Mucosa of stomach (tissue), 1 donor: ENCODE measurements around the gene ILF3.
A peak's percentile ranks its signal among the peaks of the same experiment; 100 is the strongest.

ENCODE experiments used
- H3K27me3 ChIP-seq: one replicate; pipeline ENCODE4 v1.7.0; 2013; ENCODE audit warnings: mild to moderate bottlenecking, low read length; ENCODE audit not compliant: control insufficient read depth, insufficient read depth
- H3K36me3 ChIP-seq: one replicate; pipeline ENCODE4 v1.7.0; 2013; ENCODE audit warnings: low read length; ENCODE audit not compliant: control insufficient read depth, insufficient read depth
- H3K4me1 ChIP-seq: one replicate; pipeline ENCODE4 v1.7.0; 2013; ENCODE audit warnings: mild to moderate bottlenecking, low read length; ENCODE audit not compliant: control insufficient read depth, insufficient read depth
- H3K4me3 ChIP-seq: one replicate; pipeline ENCODE4 v1.7.0; 2013; ENCODE audit warnings: low read length
- H3K9ac ChIP-seq: one replicate; pipeline ENCODE4 v1.7.0; 2013; ENCODE audit warnings: mild to moderate bottlenecking, low read length, moderate library complexity
- H3K9me3 ChIP-seq: one replicate; pipeline ENCODE4 v1.7.0; 2013; ENCODE audit warnings: mild to moderate bottlenecking, low read length, moderate library complexity; ENCODE audit not compliant: control insufficient read depth
- donor health status: Pancreatic carcinoma.

The ILF3 gene

DNA sequence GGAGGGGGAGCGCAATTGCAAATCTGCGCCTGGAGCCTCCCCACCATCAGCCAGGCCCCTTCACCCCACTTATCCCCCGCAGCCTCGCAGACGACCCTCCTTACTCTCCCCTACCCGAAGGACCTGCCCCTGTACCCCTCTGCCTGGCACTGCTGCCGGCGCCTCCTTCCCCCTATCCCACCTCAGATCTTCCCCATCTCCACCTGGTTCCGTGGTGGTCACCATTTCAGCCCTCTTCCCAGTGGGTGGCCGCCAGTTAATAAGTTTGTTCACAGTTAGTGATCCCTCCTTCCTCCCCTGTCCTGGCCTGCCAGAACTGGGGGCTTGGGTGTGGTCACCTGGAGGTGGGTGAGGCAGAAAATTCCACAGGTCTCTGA is 28.4 kb upstream of the ILF3 start:
- H3K9me3 ChIP-seq, result no peaks in the 10 kb centered on the region
- H3K4me1 ChIP-seq, result peaks cover 28% of the 10 kb centered on the region
- H3K27me3 ChIP-seq, result no peaks in the 10 kb centered on the region
- H3K9ac ChIP-seq, result peak overlapping the region; percentile 94
- peak overlapping the region; percentile 42 for H3K4me3 ChIP-seq
- no peaks in the 10 kb centered on the region for H3K36me3 ChIP-seq

DNA sequence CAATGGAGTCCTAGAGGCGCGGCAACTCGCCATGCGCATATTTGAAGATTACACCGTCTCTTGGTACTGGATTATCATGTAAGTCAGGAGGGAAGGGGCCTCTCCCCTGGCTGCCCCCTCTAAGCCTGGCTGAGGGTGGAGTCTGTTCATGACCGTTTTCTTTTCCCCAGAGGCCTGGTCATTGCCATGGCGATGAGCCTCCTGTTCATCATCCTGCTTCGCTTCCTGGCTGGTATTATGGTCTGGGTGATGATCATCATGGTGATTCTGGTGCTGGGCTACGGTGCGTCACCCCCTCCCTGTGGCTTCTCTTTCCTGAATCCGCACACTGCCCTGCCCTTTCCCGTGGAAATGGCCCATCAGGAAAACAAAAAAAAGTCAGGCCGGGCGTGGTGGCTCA is 22.3 kb upstream of the ILF3 start:
- Histone ChIP-seq H3K27me3 (no peaks in the 10 kb centered on the region), H3K36me3 (peaks cover 13% of the 10 kb centered on the region), H3K9ac (no peak overlapping the region), H3K4me1 (peaks cover 7% of the 10 kb centered on the region), H3K9me3 (no peaks in the 10 kb centered on the region), H3K4me3 (no peak overlapping the region)

DNA sequence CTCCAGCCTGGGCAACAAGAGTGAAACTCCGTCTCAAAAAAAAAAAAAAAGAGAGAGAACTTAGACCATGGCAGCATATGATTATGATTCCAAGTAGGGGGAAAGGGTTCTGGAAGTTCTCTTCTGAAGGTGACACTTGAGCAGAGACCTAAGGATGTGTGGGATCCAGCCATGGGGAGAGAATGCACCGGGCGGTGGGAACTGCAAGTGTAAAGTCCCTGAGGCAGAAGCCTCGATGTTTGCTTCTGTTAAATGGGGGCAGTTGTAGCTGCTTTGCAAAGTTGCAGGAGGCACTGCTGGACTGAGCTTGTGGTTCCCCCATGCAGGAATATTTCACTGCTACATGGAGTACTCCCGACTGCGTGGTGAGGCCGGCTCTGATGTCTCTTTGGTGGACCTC is 19.7 kb upstream of the ILF3 start:
- Histone ChIP-seq H3K4me1 (peaks cover 14% of the 10 kb centered on the region), H3K9ac (no peak overlapping the region), H3K4me3 (no peak overlapping the region), H3K36me3 (peaks cover 20% of the 10 kb centered on the region), H3K27me3 (no peaks in the 10 kb centered on the region), H3K9me3 (no peaks in the 10 kb centered on the region)

DNA sequence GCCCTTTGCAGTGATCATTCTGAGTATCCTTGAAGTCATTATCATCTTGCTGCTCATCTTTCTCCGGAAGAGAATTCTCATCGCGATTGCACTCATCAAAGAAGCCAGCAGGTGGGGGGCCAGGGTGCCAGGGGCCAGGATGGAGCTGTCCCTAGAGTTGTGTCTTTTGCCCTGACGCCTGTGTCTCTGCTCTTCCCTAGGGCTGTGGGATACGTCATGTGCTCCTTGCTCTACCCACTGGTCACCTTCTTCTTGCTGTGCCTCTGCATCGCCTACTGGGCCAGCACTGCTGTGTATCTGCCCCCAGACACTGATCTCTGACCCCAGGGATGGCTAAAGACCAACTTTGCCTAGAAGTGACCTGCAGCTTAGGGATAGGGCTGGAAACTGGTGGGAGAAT is 19.2 kb upstream of the ILF3 start:
- Histone ChIP-seq H3K36me3 (peaks cover 20% of the 10 kb centered on the region), H3K9me3 (no peaks in the 10 kb centered on the region), H3K9ac (no peak overlapping the region), H3K27me3 (no peaks in the 10 kb centered on the region), H3K4me1 (peaks cover 16% of the 10 kb centered on the region), H3K4me3 (no peak overlapping the region)

DNA sequence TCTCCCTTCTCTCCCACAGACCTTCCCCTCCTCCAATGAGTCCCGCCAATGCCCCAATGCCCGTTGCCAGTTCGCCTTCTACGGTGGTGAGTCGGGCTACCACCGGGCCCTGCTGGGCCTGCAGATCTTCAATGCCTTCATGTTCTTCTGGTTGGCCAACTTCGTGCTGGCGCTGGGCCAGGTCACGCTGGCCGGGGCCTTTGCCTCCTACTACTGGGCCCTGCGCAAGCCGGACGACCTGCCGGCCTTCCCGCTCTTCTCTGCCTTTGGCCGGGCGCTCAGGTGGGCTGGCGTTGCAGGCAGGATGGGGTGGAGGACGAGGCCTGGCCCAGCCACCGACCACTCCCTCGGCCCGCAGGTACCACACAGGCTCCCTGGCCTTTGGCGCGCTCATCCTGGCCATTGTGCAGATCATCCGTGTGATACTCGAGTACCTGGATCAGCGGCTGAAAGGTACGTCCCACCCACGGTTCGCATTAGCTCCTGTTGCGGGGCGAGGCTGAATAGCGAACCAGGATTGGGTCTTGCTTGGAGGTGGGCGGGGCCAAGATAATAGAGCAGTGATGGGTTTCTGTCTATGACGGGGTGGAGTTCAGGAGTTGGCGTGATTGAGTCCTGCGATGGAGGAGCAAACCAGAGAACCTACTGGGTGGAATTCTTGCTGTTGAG is 17.7 kb upstream of the ILF3 start:
- Histone ChIP-seq H3K4me3 (no peak overlapping the region), H3K36me3 (peaks cover 20% of the 10 kb centered on the region), H3K4me1 (peaks cover 16% of the 10 kb centered on the region), H3K9ac (no peak overlapping the region), H3K9me3 (no peaks in the 10 kb centered on the region), H3K27me3 (no peaks in the 10 kb centered on the region)

DNA sequence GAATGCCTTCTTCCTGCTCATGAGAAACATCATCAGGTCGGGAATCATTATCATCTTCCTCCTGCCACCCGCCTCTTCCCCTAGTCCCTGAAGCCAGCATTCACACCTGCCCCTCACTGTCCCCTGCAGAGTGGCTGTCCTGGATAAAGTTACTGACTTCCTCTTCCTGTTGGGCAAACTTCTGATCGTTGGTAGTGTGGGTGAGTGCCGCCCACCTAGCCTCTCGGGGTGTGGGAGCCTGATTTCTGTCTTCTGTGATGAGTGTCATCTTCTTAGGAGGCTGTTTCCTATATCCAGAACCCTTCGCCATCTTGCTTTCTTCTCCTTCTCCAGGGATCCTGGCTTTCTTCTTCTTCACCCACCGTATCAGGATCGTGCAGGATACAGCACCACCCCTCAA is 16.3 kb upstream of the ILF3 start:
- H3K4me1 ChIP-seq, result peaks cover 16% of the 10 kb centered on the region
- H3K36me3 ChIP-seq, result peaks cover 20% of the 10 kb centered on the region

DNA sequence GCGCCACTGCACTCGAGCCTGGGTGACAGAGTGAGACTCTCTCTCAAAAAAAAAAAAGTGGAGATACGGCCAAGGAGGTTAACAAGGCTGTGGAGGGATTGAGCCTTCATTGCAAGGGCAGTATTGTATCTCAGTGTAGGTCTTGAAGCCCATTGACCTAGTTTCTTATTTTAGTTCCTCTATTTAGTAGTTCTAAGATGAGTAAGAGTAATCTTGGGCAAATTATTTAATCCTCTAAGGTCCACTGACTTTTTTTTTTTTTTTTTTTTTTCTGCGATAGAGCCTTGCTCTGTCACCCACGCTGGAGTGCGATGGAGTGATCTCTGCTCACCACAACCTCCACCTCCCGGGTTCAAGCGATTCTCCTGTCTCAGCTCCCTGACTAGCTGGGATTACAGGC is 14.3 kb upstream of the ILF3 start:
- Histone ChIP-seq H3K4me3 (no peak overlapping the region), H3K9me3 (no peaks in the 10 kb centered on the region), H3K27me3 (no peaks in the 10 kb centered on the region), H3K4me1 (peaks cover 29% of the 10 kb centered on the region), H3K9ac (no peak overlapping the region), H3K36me3 (peaks cover 24% of the 10 kb centered on the region)

More for the DNA sequence above, 16.3 kb upstream of the ILF3 start:
- H3K4me3 ChIP-seq, result no peak overlapping the region
- no peaks in the 10 kb centered on the region for H3K9me3 ChIP-seq
- no peaks in the 10 kb centered on the region for H3K27me3 ChIP-seq
- H3K9ac ChIP-seq, result no peak overlapping the region

DNA sequence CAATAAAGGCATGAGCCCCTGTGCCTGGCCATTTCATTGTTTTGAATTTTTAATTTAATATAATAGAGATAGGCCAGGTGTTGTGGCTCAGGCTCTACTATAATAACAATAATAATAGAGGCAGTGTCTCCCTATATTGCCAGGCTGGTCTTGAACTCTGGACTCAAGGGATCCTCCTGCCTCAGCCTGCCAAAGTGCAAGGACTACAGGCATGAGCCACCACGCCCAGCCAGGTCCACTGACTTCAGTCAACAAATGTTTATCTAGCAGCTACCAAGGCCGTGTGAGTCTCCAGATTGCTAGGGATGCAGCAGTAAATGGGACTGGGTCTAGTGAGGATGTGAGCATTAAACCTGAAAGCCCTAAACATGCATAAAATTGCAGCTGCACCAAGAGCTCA is 13.8 kb upstream of the ILF3 start:
- Histone ChIP-seq H3K4me1 (peaks cover 29% of the 10 kb centered on the region), H3K36me3 (peaks cover 20% of the 10 kb centered on the region), H3K4me3 (no peak overlapping the region), H3K9me3 (no peaks in the 10 kb centered on the region), H3K27me3 (no peaks in the 10 kb centered on the region), H3K9ac (no peak overlapping the region)

DNA sequence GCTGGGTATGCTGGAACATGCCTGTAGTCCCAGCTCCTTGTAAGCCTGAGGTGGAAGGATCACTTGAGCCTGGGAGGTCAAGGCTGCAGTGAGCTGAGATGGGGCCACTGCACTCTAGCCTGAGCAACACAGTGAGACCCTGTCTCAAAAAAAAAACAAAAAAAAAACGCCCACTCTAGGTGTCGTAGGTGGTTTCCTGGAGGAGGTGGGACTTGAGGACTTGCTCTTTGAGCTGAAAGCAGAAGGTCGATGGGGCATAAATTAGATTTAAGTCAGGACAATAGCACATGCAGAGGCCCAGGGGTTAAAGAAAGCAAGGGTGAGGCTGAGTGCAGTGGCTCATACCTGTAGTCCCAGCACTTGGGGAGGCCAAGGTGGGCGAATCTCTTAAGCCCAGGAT is 12.9 kb upstream of the ILF3 start:
- peaks cover 29% of the 10 kb centered on the region for H3K4me1 ChIP-seq
- H3K27me3 ChIP-seq, result no peaks in the 10 kb centered on the region
- H3K9ac ChIP-seq, result no peak overlapping the region
- no peak overlapping the region for H3K4me3 ChIP-seq
- H3K9me3 ChIP-seq, result no peaks in the 10 kb centered on the region
- H3K36me3 ChIP-seq, result peaks cover 14% of the 10 kb centered on the region

DNA sequence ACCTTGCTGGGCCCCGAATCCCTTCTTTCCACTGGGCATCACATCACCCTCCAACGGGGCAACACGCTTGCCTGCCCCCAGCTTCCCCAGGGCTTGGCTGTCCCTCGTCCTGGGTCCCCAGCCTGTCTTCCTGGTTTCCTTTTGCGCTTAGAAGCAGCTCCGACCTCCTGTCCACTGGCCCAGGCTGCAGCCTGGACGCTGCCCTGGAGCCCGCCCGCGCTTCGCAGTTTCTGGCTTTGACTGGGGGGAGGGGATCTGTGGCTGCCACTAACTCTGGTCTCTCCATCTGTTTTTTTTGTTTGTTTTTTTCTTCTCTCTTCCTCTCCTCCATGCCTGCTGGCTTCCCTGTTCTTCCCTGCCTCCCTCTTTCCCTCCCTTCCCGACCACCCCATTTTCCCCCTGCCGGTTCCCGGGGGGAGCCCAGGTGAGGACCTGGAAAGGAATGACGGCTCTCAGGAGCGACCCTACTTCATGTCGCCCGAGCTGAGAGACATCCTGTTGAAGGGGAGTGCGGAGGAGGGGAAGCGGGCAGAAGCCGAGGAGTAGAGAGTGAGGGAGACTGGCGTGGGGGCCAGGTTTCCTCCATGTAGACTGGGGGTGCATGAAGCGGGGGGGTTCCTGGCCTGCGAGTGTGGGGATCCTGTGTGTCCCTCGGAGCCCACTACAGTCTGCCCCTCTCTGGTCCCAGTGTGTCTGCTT is 11.5 kb upstream of the ILF3 start:
- H3K4me3 ChIP-seq, result no peak overlapping the region
- no peaks in the 10 kb centered on the region for H3K27me3 ChIP-seq
- H3K9ac ChIP-seq, result no peak overlapping the region
- H3K36me3 ChIP-seq, result peaks cover 10% of the 10 kb centered on the region
- H3K4me1 ChIP-seq, result peaks cover 27% of the 10 kb centered on the region
- H3K9me3 ChIP-seq, result no peaks in the 10 kb centered on the region

DNA sequence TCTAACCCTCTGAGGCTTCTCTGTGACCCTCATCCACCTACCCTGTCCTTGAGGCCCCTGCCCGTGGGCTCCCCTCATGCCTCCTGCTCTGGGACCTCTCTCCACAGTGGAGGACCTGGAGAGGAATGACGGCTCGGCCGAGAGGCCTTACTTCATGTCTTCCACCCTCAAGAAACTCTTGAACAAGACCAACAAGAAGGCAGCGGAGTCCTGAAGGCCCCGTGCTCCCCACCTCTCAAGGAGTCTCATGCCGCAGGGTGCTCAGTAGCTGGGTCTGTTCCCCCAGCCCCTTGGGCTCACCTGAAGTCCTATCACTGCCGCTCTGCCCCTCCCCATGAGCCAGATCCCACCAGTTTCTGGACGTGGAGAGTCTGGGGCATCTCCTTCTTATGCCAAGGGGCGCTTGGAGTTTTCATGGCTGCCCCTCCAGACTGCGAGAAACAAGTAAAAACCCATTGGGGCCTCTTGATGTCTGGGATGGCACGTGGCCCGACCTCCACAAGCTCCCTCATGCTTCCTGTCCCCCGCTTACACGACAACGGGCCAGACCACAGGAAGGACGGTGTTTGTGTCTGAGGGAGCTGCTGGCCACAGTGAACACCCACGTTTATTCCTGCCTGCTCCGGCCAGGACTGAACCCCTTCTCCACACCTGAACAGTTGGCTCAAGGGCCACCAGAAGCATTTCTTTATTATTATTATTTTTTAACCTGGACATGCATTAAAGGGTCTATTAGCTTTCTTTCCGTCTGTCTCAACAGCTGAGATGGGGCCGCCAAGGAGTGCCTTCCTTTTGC is 10.8 kb upstream of the ILF3 start:
- Histone ChIP-seq H3K4me1 (peaks cover 21% of the 10 kb centered on the region), H3K9me3 (no peaks in the 10 kb centered on the region), H3K9ac (no peak overlapping the region), H3K27me3 (no peaks in the 10 kb centered on the region), H3K36me3 (peaks cover 4% of the 10 kb centered on the region), H3K4me3 (no peak overlapping the region)

DNA sequence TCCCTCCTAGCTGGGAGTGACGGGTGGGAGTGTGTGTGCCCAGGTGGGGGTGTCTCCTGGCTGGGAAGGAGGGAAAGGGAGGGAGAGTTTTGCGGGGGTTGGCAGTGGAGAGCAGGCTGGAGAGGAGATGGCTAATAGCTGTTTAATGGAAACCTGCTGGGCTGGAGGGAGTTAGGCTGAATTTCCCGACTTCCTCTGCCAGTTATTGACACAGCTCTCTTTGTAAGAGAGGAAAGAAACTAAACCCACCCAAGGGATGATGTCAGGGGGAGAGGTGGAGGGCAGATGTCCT is 10.2 kb upstream of the ILF3 start:
- peaks cover 20% of the 10 kb centered on the region for H3K4me1 ChIP-seq
- no peaks in the 10 kb centered on the region for H3K27me3 ChIP-seq
- peaks cover 4% of the 10 kb centered on the region for H3K36me3 ChIP-seq
- no peaks in the 10 kb centered on the region for H3K9me3 ChIP-seq
- peak overlapping the region; percentile 50 for H3K9ac ChIP-seq
- no peak overlapping the region for H3K4me3 ChIP-seq
